Neural progenitor cell (in vitro differentiated cells): ENCODE measurements around the gene ADAMTS18.

Source experiments
- CTCF ChIP-seq: fragments of 200-600 bp; sonication (generic); IDR thresholded peaks from 2 replicates; pipeline ENCODE4 v1.5.1; 2017; ENCODE audit warnings: antibody characterized with exemption, mild to moderate bottlenecking
- EZH2 ChIP-seq: fragments of 200-600 bp; sonication (generic); IDR thresholded peaks from 2 replicates; pipeline ENCODE4 v1.6.1; 2017; ENCODE audit warnings: antibody characterized with exemption, mild to moderate bottlenecking, moderate library complexity

- no peak for TF ChIP-seq CTCF
- no peak for TF ChIP-seq EZH2
Measured at GRCh38 chr16:77364770-77365169, 70.1 kb downstream of the ADAMTS18 start.
